ENCODE data around the gene RRP36. TPM values are rescaled to one million over a fixed set of nuclear protein-coding genes. Genes with fewer than 3 reads are reported as not detected.

RRP36 gene
- total and polyA plus RNA-seq, 4 donors = 23.4 to 33.4 (median 26.2) TPM

- Histone ChIP-seq H3K4me1 (ENCODE audit: control insufficient read depth in 4 of 4, insufficient read depth in 4 of 4, low read length in 3 of 4) (peaks cover 5 to 26% (median 23%) of the 10 kb centered on the region in 4 donors), H3K36me3 (ENCODE audit: control insufficient read depth in 4 of 4, insufficient read depth in 3 of 4, low read depth in 1 of 4, low read length in 3 of 4) (no peaks in the 10 kb centered on the region), H3K27me3 (ENCODE audit: control insufficient read depth in 4 of 4, insufficient read depth in 4 of 4, low read length in 3 of 4) (no peaks in the 10 kb centered on the region), H3K27ac (ENCODE audit: low read depth in 1 of 2, low read length in 2 of 2) (peak within 1 kb of the TSS; percentile 74 to 77), H3K4me3 (ENCODE audit: low read depth in 1 of 3, low read length in 3 of 3) (peak within 1 kb of the TSS; percentile 61 to 86 (median 81)), H3K9me3 (ENCODE audit: control insufficient read depth in 4 of 4, low read length in 3 of 4) (no peaks in the 10 kb centered on the region), H3K9ac (ENCODE audit: low read depth in 1 of 2, low read length in 2 of 2) (peak within 1 kb of the TSS; percentile 47 to 56)
- peak; percentile 94 for DNase-seq (ENCODE audit: low spot score)
- WGBS = under 1% methylated on average over 59 of the region's 59 CpGs
- TF ChIP-seq FOXA1 (IDR thresholded peaks at IDR 0.05) = peak; percentile 21
- peak; percentile 58 for TF ChIP-seq REST (IDR thresholded peaks at IDR 0.05)
- peak in 1 of 2 donors; percentile 61 for TF ChIP-seq GABPA (IDR thresholded peaks at IDR 0.05 in 1 of 2, conservative IDR thresholded peaks at IDR 0.05 in 1 of 2)
- peak in 1 of 2 donors; percentile 44 for TF ChIP-seq RXRA (IDR thresholded peaks at IDR 0.05)
- TF ChIP-seq FOXA2 (IDR thresholded peaks at IDR 0.05) = no peak
- peak; percentile 84 for TF ChIP-seq SP1 (IDR thresholded peaks at IDR 0.05)
- no peak for TF ChIP-seq ZBTB33 (IDR thresholded peaks at IDR 0.05)
- peak; percentile 30 for TF ChIP-seq CTCF (IDR thresholded peaks at IDR 0.05; ENCODE audit: low read depth, low read length, missing input control)
- peak; percentile 74 for TF ChIP-seq TAF1 (conservative IDR thresholded peaks at IDR 0.05)
- TF ChIP-seq YY1 (IDR thresholded peaks at IDR 0.05) = peak; percentile 86
- TF ChIP-seq RAD21 (IDR thresholded peaks at IDR 0.05) = peak; percentile 52 to 56
- TF ChIP-seq ATF3 (IDR thresholded peaks at IDR 0.05) = no peak
- peak in 1 of 2 donors; percentile 17 for TF ChIP-seq HNF4A (conservative IDR thresholded peaks at IDR 0.05)
- no peak for TF ChIP-seq NR2F2 (IDR thresholded peaks at IDR 0.05)
Measured at GRCh38 chr6:42984001-42984923, 37.2 kb upstream of the RRP36 start, which contains the start of gene PPP2R5D. Gene PPP2R5D (plus strand): TSS chr6:42984570. CDS start chr6:42984678, 108 bp downstream.
